Esophagus muscularis mucosa (tissue), 4 donors: ENCODE measurements around the gene ELMO3. TPM values are rescaled to one million over a fixed set of nuclear protein-coding genes. Genes with fewer than 3 reads are reported as not detected.
A peak's percentile ranks its signal among the peaks of the same experiment; 100 is the strongest.

Experiments
- DNase-seq: peaks from one replicate; pipeline ENCODE4 v3.0.0-alpha.2; 2017; ENCODE audit errors: extremely low spot score
- H3K27ac ChIP-seq, 4 donors: fragments of 200-600 bp; sonication (generic); replicated peaks in 1 of 4; 1 replicate in 3 of 4; 2 replicates in 1 of 4; pipeline ENCODE4 v1.5.1; 2016 to 2019; ENCODE audit warnings: mild to moderate bottlenecking in 1 of 4
- H3K27me3 ChIP-seq, 4 donors: fragments of 200-600 bp; sonication (generic); one replicate each; pipeline versions ENCODE4 v1.5.1 to v1.6.0; 2016 to 2019
- H3K36me3 ChIP-seq, 4 donors: fragments of 200-600 bp; sonication (generic); one replicate each; pipeline ENCODE4 v1.5.1; 2016 to 2019
- H3K4me1 ChIP-seq, 4 donors: fragments of 200-600 bp; sonication (generic); one replicate each; pipeline ENCODE4 v1.5.1; 2016 to 2019
- H3K4me3 ChIP-seq, 4 donors: fragments of 200-600 bp; sonication (generic); 1 replicate in 2 of 4; 2 replicates in 2 of 4; pipeline ENCODE4 v1.5.1; 2016 to 2019; ENCODE audit warnings: mild to moderate bottlenecking in 4 of 4, moderate library complexity in 1 of 4
- H3K9me3 ChIP-seq, 4 donors: fragments of 200-600 bp; sonication (generic); 1 replicate in 3 of 4; 2 replicates in 1 of 4; pipeline ENCODE4 v1.5.1; 2016 to 2019
- EP300 ChIP-seq: sonication (generic); formaldehyde crosslinking; IDR thresholded peaks from one replicate; pipeline ENCODE4 v1.6.1; 2017; ENCODE audit warnings: antibody characterized with exemption
- POLR2A ChIP-seq: fragments of 450-650 bp; IDR thresholded peaks from one replicate; pipeline ENCODE4 v1.6.1; 2017; ENCODE audit warnings: antibody characterized with exemption, moderate library complexity, mild to moderate bottlenecking, low read depth
- POLR2AphosphoS5 ChIP-seq, 2 donors: sonication (generic); formaldehyde crosslinking; IDR thresholded peaks; one replicate each; pipeline ENCODE4 v1.6.1; 2017; ENCODE audit warnings: antibody characterized with exemption in 2 of 2
- WGBS: methylation state at CpG from one replicate; pipeline ENCODE4 v1.1.5; 2018; 5-methylcytosine and 5-hydroxymethylcytosine counted together
- intact Hi-C: fragments of 100-400 bp; cut with DNase I; formaldehyde crosslinking; loops from one replicate; pipeline ENCODE4 v1.15.1; 2023
- total RNA-seq, 4 donors: library from RNA; depleted of rRNA; stranded (reverse); fragments of >200 nt; gene quantifications; one replicate each; pipeline versions ENCODE4 v1.1.0 to v1.2.1, GENCODE V29; 2016
- TF ChIP-seq, protein P1 (sequence below), 3 experiments: fragments of 200-600 bp in 2 of 3; fragments of 450-650 bp in 1 of 3; sonication (generic) in 2 of 3; IDR thresholded peaks; one replicate each; pipeline ENCODE4 v1.5.1; 2017 to 2019; ENCODE audit warnings: antibody characterized with exemption in 3 of 3, mild to moderate bottlenecking in 2 of 3, moderate library complexity in 1 of 3

The ELMO3 gene
- total RNA-seq, 4 donors from 2014 or later, result 0.33 to 0.83 (median 0.60) TPM

DNA sequence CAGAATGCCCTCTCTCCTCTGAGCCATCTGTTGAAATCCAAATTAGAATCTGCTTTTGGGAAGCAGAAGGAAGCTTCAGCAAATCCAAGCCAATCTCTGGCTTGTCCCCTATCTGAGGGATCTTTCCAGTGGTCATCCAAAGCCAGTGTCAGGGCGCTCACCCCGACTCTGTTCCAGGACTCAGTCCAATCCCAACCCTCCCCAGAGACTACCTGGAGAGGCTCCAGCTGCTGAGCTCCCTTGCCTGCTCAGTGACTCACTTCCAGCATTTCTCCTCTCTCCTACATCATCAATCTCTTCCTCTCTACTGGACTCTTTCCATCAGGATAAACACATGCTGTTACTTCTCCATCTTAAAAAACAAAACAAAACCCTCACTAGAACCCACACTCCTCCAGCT lies 17.6 kb upstream of the ELMO3 start:
- Histone ChIP-seq H3K9me3 (no peaks in the 10 kb centered on the region), H3K4me3 (no peak overlapping the region), H3K4me1 (peaks cover 37 to 88% (median 72%) of the 10 kb centered on the region in 4 donors), H3K27me3 (no peaks in the 10 kb centered on the region), H3K27ac (peak overlapping the region; percentile 94 to 95 (median 94)), H3K36me3 (peaks cover 0 to 4% (median 2%) of the 10 kb centered on the region in 4 donors)
- peak; percentile 26 to 52 for TF ChIP-seq POLR2AphosphoS5 (IDR thresholded peaks at IDR 0.05)
- TF ChIP-seq, protein P1, sequence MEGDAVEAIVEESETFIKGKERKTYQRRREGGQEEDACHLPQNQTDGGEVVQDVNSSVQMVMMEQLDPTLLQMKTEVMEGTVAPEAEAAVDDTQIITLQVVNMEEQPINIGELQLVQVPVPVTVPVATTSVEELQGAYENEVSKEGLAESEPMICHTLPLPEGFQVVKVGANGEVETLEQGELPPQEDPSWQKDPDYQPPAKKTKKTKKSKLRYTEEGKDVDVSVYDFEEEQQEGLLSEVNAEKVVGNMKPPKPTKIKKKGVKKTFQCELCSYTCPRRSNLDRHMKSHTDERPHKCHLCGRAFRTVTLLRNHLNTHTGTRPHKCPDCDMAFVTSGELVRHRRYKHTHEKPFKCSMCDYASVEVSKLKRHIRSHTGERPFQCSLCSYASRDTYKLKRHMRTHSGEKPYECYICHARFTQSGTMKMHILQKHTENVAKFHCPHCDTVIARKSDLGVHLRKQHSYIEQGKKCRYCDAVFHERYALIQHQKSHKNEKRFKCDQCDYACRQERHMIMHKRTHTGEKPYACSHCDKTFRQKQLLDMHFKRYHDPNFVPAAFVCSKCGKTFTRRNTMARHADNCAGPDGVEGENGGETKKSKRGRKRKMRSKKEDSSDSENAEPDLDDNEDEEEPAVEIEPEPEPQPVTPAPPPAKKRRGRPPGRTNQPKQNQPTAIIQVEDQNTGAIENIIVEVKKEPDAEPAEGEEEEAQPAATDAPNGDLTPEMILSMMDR (IDR thresholded peaks at IDR 0.05), result no peak
- no peak for TF ChIP-seq EP300
- DNase-seq, result no peak
- intact Hi-C loops, result no loop called here
- 39% methylated on average over 2 of the region's 2 CpGs for WGBS

DNA sequence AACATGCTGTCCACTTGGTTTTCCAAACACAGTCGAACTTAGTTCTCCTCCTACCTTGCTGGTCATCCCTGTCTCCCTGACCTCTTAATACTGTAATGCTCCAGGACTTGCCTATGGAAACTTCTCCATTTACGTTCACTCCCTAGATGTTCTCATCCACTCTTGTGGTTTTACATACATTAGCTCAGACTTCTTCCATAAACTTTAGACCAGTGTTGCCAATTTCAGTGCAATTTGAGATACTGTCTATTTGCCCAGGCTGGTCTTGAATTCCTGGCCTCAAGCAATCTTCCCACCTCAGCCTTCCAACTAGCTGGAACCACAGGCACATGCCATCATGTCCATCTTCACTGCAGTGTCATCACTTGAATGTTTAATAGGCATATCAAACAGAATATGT lies 16.6 kb upstream of the ELMO3 start:
- no peak for DNase-seq
- no peaks in the 10 kb centered on the region for H3K27me3 ChIP-seq
- WGBS, result 88% methylated on average over 2 of the region's 2 CpGs
- H3K27ac ChIP-seq, result peak overlapping the region; percentile 94 to 95 (median 94)
- H3K36me3 ChIP-seq, result no peaks in the 10 kb centered on the region
- H3K4me3 ChIP-seq, result no peak overlapping the region
- no peaks in the 10 kb centered on the region for H3K9me3 ChIP-seq
- peaks cover 37 to 79% (median 70%) of the 10 kb centered on the region in 4 donors for H3K4me1 ChIP-seq
- no peak for TF ChIP-seq POLR2A
- TF ChIP-seq, protein P1 (IDR thresholded peaks at IDR 0.05), result no peak
- no peak for TF ChIP-seq EP300
- intact Hi-C loops, result no loop called here

GRCh38 chr16:67183284-67183626 lies 15.7 kb upstream of the ELMO3 start:
- peak overlapping the region; percentile 70 to 92 (median 72) for H3K4me3 ChIP-seq
- H3K27ac ChIP-seq, result peak overlapping the region; percentile 94 to 95 (median 94)
- TF ChIP-seq EP300, result no peak
- no peaks in the 10 kb centered on the region for H3K9me3 ChIP-seq
- peaks cover 31 to 69% (median 61%) of the 10 kb centered on the region in 4 donors for H3K4me1 ChIP-seq
- DNase-seq, result no peak
- WGBS, result 8% methylated on average over 11 of the region's 11 CpGs
- H3K27me3 ChIP-seq, result no peaks in the 10 kb centered on the region
- intact Hi-C loops, result no loop called here
- no peaks in the 10 kb centered on the region for H3K36me3 ChIP-seq

DNA sequence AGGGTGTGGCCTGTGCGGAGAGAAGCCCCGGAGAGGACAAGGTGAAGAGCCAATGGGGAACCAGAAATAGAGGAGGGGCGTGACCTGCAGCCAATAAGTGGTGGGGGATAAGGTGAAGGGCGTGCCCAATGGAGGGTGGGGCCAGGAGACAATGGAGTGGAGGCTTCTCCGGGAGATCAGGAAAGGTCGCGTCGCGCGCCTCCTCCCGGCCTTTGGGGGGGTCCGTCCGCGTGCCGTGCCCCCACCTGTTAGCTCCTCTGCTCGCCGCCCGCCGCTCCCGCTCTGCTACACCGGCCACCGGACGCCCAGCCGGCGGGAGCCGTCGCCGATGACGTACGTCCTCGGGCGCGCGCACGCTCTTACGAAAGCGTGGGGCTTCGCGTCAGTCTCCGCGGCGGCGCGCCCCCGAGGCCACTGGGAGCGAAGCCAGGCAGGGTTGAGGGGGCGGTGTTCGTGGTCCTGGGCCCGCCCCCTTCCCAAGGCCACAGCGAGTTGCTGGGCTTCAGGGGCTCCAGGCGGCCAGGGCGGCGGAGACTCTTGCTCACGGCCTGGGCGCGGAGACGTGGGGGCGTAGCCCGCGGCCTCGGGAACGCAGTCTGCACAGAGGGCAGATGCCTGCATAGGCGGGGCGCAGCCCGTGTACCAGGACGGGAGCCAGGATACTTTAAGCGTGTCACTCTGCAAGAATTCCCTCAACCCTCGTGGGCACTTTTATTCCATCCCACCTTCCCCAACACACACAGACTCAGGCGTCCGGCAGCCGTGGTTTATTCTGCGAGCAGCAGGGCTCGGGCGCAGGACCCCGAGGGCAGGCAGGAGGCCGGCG lies 15.1 kb upstream of the ELMO3 start, which contains the start of gene MATCAP1:
Gene MATCAP1 (minus strand): TSS at position 337 of the 826 bp plus-strand sequence. CDS start 3,353 bp downstream, outside the sequence.
- H3K36me3 ChIP-seq, result no peaks in the 10 kb centered on the region
- WGBS, result 2% methylated on average over 11 of the region's 77 CpGs
- no peaks in the 10 kb centered on the region for H3K9me3 ChIP-seq
- intact Hi-C loops, result loop anchor here (2.0 kb wide), 2 partner anchors 25 to 205 kb away; partner anchors contain the start of genes FBXL8 and TRADD
- no peaks in the 10 kb centered on the region for H3K27me3 ChIP-seq
- peak within 1 kb of the TSS; percentile 94 to 95 (median 94) for H3K27ac ChIP-seq
- peak; percentile 78 for TF ChIP-seq EP300
- TF ChIP-seq POLR2A, result no peak
- TF ChIP-seq, protein P1 (IDR thresholded peaks at IDR 0.05), result peak in 1 of 3 experiments; percentile 7
- peak; percentile 78 to 88 for TF ChIP-seq POLR2AphosphoS5 (IDR thresholded peaks at IDR 0.05)
- H3K4me3 ChIP-seq, result peak within 1 kb of the TSS; percentile 70 to 92 (median 72)
- peaks cover 25 to 63% (median 56%) of the 10 kb centered on the region in 4 donors for H3K4me1 ChIP-seq
- peak; percentile 99 for DNase-seq

DNA sequence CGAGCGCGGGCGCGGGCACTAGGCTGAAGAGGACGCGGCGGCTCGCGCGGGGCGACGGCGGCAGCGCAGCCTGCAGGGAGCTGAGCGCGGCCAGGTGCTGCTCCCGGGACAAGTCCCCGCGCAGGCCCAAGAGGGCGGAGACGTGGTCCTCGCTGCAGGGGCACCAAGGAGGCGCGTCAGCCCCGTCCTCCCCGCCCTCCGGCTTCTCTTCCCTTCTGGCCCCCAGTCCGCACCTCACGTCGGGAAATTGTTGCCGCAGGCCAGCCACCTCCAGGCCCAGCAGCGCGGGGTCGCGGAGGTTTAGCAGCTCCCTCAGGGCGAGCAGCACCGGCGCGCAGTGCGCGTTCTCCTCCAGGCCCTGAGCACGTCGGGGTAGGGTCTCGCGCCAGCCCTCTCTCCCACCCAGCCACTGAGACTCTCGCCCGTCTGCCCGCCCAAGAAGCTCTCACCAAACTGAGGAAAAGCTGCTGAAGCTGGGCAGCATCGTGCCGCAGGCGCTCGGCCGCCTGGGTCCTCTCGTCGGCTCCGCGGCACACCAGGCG lies 14.4 kb upstream of the ELMO3 start:
- Histone ChIP-seq H3K4me1 (peaks cover 25 to 57% (median 51%) of the 10 kb centered on the region in 4 donors), H3K4me3 (peak overlapping the region; percentile 70 to 92 (median 72)), H3K9me3 (no peaks in the 10 kb centered on the region), H3K27me3 (no peaks in the 10 kb centered on the region), H3K36me3 (no peaks in the 10 kb centered on the region), H3K27ac (peak overlapping the region; percentile 94 to 95 (median 94))
- intact Hi-C loops, result loop anchor here (2.0 kb wide), 2 partner anchors 26 to 206 kb away; partner anchors contain the start of genes FBXL8 and TRADD
- TF ChIP-seq, protein P1 (IDR thresholded peaks at IDR 0.05), result peak in 1 of 3 experiments; percentile 9
- no peak for TF ChIP-seq EP300
- WGBS, result no CpG with 5 or more reads among the region's 59 CpGs
- DNase-seq, result no peak
